Esophagus squamous epithelium (tissue), 5 donors: Measurements from ENCODE around the gene PECR. TPM values are rescaled to one million over a fixed set of nuclear protein-coding genes. Genes with fewer than 3 reads are reported as not detected.

Source experiments
- DNase-seq: peaks from one replicate; lab custom pipeline; 2025; lab: John Stamatoyannopoulos, UW
- H3K27ac ChIP-seq, 4 donors: fragments of 200-600 bp; sonication (generic); one replicate each; pipeline ENCODE4 v1.5.1; 2016 to 2019; ENCODE audit warnings: mild to moderate bottlenecking in 1 of 4
- H3K27me3 ChIP-seq, 4 donors: fragments of 200-600 bp; sonication (generic); 1 replicate in 3 of 4; 2 replicates in 1 of 4; pipeline versions ENCODE4 v1.5.1 to v1.6.0; 2017 to 2021; ENCODE audit warnings: antibody characterized with exemption in 1 of 4
- H3K36me3 ChIP-seq, 3 donors: fragments of 200-600 bp; sonication (generic); one replicate each; pipeline ENCODE4 v1.5.1; 2016 to 2019
- H3K4me1 ChIP-seq, 3 donors: fragments of 200-600 bp; sonication (generic); one replicate each; pipeline ENCODE4 v1.5.1; 2017 to 2019
- H3K4me3 ChIP-seq, 4 donors: fragments of 200-600 bp; sonication (generic); 1 replicate in 3 of 4; 2 replicates in 1 of 4; pipeline ENCODE4 v1.5.1; 2016 to 2019; ENCODE audit warnings: mild to moderate bottlenecking in 2 of 4, moderate library complexity in 1 of 4
- H3K9me3 ChIP-seq, 3 donors: fragments of 200-600 bp; sonication (generic); one replicate each; pipeline ENCODE4 v1.5.1; 2016 to 2019
- POLR2A ChIP-seq, 4 donors: fragments of 450-650 bp; IDR thresholded peaks; one replicate each; pipeline ENCODE4 v1.6.1; 2017; ENCODE audit warnings: antibody characterized with exemption in 4 of 4, mild to moderate bottlenecking in 4 of 4, moderate library complexity in 3 of 4
- WGBS, 2 donors: methylation state at CpG; one replicate each; pipeline ENCODE4 v1.1.5; 2018; 5-methylcytosine and 5-hydroxymethylcytosine counted together
- intact Hi-C: fragments of 100-400 bp; cut with DNase I; formaldehyde crosslinking; loops from one replicate; pipeline ENCODE4 v1.15.0; 2022
- total RNA-seq, 4 donors: library from RNA; depleted of rRNA; stranded (reverse); fragments of >200 nt; gene quantifications; one replicate each; pipeline ENCODE4 v1.1.0, GENCODE V29; 2016
- TF ChIP-seq, protein P1 (sequence below), 6 experiments: fragments of 450-650 bp in 4 of 6; fragments of 200-600 bp in 2 of 6; sonication (generic) in 2 of 6; IDR thresholded peaks; one replicate each; pipeline ENCODE4 v1.5.1; 2016 to 2019; ENCODE audit warnings: antibody characterized with exemption in 6 of 6, mild to moderate bottlenecking in 4 of 6, moderate library complexity in 4 of 6
- donor health status: DM: yes; HTN: yes; CAD: no.

PECR gene
- total RNA-seq, 4 donors from 2014 or later = 1.5 to 6.8 (median 5.1) TPM

DNA sequence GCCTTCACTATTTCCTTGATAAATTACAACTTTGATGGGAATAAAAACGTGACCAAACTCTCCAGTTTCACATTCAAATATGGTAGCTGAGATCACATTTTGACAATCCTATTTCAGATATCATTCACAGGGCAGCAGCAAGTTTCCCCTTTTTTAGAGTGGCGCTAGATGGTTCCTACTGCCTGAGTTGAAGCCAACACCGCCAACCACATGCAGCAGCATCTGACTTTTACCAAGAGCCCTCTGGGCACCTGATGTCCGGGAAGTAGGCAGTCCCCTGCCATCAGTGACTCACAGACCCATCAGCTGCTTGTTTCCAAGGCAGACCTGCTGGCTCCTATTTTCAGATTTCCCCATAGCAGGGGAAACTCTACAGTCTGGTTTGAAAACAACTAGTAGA lies 64.2 kb downstream of the PECR start:
- WGBS, 2 donors = 40 to 59% methylated on average over 3 to 4 of the region's 4 CpGs
- H3K4me1 ChIP-seq = peaks cover 0 to 20% (median 6%) of the 10 kb centered on the region in 3 donors
- no peaks in the 10 kb centered on the region for H3K9me3 ChIP-seq
- DNase-seq = no peak
- no peaks in the 10 kb centered on the region for H3K36me3 ChIP-seq
- intact Hi-C loops = no loop called here
- no peak overlapping the region for H3K4me3 ChIP-seq
- no peaks in the 10 kb centered on the region for H3K27me3 ChIP-seq
- H3K27ac ChIP-seq = no peak overlapping the region
- TF ChIP-seq POLR2A (IDR thresholded peaks at IDR 0.05) = peak in 1 of 4 donors; percentile 9
- TF ChIP-seq, protein P1, sequence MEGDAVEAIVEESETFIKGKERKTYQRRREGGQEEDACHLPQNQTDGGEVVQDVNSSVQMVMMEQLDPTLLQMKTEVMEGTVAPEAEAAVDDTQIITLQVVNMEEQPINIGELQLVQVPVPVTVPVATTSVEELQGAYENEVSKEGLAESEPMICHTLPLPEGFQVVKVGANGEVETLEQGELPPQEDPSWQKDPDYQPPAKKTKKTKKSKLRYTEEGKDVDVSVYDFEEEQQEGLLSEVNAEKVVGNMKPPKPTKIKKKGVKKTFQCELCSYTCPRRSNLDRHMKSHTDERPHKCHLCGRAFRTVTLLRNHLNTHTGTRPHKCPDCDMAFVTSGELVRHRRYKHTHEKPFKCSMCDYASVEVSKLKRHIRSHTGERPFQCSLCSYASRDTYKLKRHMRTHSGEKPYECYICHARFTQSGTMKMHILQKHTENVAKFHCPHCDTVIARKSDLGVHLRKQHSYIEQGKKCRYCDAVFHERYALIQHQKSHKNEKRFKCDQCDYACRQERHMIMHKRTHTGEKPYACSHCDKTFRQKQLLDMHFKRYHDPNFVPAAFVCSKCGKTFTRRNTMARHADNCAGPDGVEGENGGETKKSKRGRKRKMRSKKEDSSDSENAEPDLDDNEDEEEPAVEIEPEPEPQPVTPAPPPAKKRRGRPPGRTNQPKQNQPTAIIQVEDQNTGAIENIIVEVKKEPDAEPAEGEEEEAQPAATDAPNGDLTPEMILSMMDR (IDR thresholded peaks at IDR 0.05) = no peak

DNA sequence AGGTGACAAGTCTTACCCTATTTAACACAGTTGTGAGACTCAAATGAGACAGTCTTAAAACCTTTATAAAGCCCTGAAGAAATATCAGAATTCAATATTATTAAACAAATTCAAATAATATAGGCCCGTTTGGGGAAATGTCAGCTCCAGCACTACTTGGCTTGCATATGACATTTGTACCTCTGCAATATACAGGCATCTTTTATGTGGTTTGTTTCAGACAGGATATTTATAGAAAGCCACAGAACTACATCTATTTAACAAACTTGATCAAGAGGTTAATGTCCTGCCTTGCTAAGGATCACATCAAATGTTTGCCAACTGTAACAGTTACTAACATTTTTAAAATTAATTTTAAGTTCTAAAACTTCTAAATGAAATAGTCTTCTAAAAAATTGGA lies 65.0 kb downstream of the PECR start:
- Histone ChIP-seq H3K27ac (no peak overlapping the region), H3K27me3 (no peaks in the 10 kb centered on the region), H3K4me3 (no peak overlapping the region), H3K9me3 (no peaks in the 10 kb centered on the region), H3K4me1 (peaks cover 0 to 28% (median 6%) of the 10 kb centered on the region in 3 donors), H3K36me3 (no peaks in the 10 kb centered on the region)
- no peak for DNase-seq
- 63 to 67% methylated on average over 1 of the region's 1 CpG for WGBS, 2 donors
- no peak for TF ChIP-seq POLR2A (IDR thresholded peaks at IDR 0.05)
- intact Hi-C loops = no loop called here

DNA sequence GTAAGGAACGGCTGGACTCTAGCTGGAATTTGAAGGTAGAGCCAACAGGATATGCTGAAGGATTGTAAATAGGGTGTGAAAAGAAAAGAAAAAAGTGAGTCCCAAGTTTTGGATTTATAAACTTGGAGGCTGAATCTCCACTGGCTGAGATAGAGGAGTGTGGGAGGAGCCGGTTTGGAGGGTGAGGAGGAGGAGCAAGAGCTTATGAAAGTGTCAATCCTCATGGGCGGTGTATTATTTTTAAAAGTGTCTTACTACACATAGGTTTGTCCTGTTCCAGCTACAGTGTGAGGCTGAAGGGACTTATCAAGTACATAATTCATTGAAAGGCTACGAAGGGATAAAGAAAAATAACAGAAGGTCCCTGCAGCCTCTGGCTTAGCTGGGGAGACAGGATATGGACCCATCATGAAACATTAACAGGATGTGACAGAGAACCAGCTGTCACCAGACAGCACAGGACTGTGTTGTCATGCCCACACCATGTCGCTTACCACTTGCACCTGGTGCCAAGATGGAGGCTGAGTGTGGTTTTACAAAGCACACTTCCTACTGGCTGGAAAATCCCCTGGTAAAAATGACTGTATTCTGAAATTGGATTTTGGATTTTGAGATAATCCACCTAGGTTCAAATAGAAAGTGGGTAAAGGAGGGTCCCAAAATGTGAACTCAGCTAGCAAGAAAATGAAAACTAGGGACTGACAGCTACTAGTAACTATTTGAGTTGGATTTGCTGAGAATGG lies 65.7 kb downstream of the PECR start:
- intact Hi-C loops = no loop called here
- no peak for DNase-seq
- Histone ChIP-seq H3K9me3 (no peaks in the 10 kb centered on the region), H3K36me3 (no peaks in the 10 kb centered on the region), H3K4me1 (peaks cover 0 to 35% (median 6%) of the 10 kb centered on the region in 3 donors), H3K4me3 (no peak overlapping the region), H3K27me3 (no peaks in the 10 kb centered on the region), H3K27ac (no peak overlapping the region)
- 71 to 72% methylated on average over 5 of the region's 5 CpGs for WGBS, 2 donors
- TF ChIP-seq, protein P1 (IDR thresholded peaks at IDR 0.05) = no peak
- TF ChIP-seq POLR2A (IDR thresholded peaks at IDR 0.05) = no peak

DNA sequence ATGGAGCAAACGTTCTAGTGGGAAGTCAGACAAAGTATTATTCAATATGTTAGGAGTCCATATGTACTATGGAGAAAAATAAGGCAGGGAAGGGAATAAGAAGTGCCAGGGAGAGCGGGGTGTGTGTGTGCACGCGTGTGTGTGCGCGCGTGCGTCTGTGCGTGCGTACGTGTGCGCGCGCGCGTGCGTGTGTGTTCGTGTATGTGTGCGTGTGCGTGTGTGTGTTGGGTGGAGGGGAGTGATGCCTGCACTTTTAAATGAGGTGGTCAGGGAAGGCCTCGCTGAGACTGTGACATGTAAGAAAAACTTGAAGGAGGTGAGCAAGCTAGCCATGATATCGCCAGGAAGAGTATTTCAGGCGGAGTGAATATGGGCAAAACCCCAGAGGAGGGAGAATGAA lies 66.6 kb downstream of the PECR start:
- H3K27ac ChIP-seq = no peak overlapping the region
- TF ChIP-seq POLR2A (IDR thresholded peaks at IDR 0.05) = no peak
- TF ChIP-seq, protein P1 (IDR thresholded peaks at IDR 0.05) = no peak
- H3K9me3 ChIP-seq = no peaks in the 10 kb centered on the region
- H3K4me1 ChIP-seq = peaks cover 0 to 44% (median 6%) of the 10 kb centered on the region in 3 donors
- intact Hi-C loops = no loop called here
- WGBS, 2 donors = 93 to 97% methylated on average over 23 of the region's 23 CpGs
- H3K36me3 ChIP-seq = no peaks in the 10 kb centered on the region
- H3K27me3 ChIP-seq = no peaks in the 10 kb centered on the region
- DNase-seq = no peak
- H3K4me3 ChIP-seq = no peak overlapping the region

DNA sequence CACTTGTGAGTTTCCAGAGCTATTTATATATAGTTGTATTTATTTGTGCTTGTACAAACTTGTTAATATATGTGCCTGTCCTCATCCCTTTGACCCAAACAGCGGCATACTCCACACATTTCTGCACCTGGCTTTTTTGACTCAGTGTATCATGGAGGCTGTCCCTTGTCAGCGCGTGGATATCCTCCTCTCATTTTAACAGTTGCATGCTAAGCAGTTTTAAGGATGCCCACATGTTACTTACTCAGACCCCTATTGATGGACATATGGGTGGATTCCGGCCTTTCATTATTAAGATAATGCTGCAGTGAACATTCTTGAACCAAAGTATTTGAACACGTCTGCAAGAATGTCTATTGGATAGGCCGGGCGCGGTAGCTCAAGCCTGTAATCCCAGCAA lies 67.6 kb downstream of the PECR start:
- DNase-seq = no peak
- TF ChIP-seq, protein P1 (IDR thresholded peaks at IDR 0.05) = no peak
- TF ChIP-seq POLR2A (IDR thresholded peaks at IDR 0.05) = no peak
- Histone ChIP-seq H3K4me3 (peak overlapping the region in 2 of 4 donors; percentile 74 to 86), H3K27ac (no peak overlapping the region), H3K4me1 (peaks cover 0 to 45% (median 6%) of the 10 kb centered on the region in 3 donors), H3K27me3 (no peaks in the 10 kb centered on the region), H3K36me3 (no peaks in the 10 kb centered on the region), H3K9me3 (no peaks in the 10 kb centered on the region)
- 73 to 79% methylated on average over 8 of the region's 8 CpGs for WGBS, 2 donors
- intact Hi-C loops = no loop called here
